ENCODE data around the gene LAPTM5. TPM values are rescaled to one million over a fixed set of nuclear protein-coding genes. Genes with fewer than 3 reads are reported as not detected.
"Not testable (repeated sequence)": the region's sequence is repeated elsewhere in the genome, so short reads cannot be mapped to it uniquely, and the experiment has no call there.

Gene LAPTM5
- total RNA-seq, 1 donor from 2014 or later, result 39.8 TPM

GRCh38 chr1:30768830-30769718 lies 11.5 kb upstream of the LAPTM5 start:
- TF ChIP-seq POLR2AphosphoS5 (IDR thresholded peaks at IDR 0.05; ENCODE audit: insufficient read depth in 1 of 2, low read depth in 1 of 2) (no peak), POLR2A (IDR thresholded peaks at IDR 0.05) (no peak), CTCF (IDR thresholded peaks at IDR 0.05) (no peak)
- no peak overlapping the region for H3K27ac ChIP-seq
- no peaks in the 10 kb centered on the region for H3K27me3 ChIP-seq
- intact Hi-C loops (cut with DNase I), result no loop called here
- no peak overlapping the region for H3K4me3 ChIP-seq
- DNase-seq (ENCODE audit: extremely low spot score in 2 of 2), result no peak
- H3K36me3 ChIP-seq, result no peaks in the 10 kb centered on the region
- no peaks in the 10 kb centered on the region for H3K4me1 ChIP-seq
- H3K9me3 ChIP-seq, result no peaks in the 10 kb centered on the region

- no peak overlapping the region for H3K4me3 ChIP-seq
- no peak for DNase-seq (ENCODE audit: extremely low spot score in 2 of 2)
- H3K9me3 ChIP-seq, result no peaks in the 10 kb centered on the region
- H3K27ac ChIP-seq, result no peak overlapping the region
- intact Hi-C loops (cut with DNase I), result no loop called here
- no peaks in the 10 kb centered on the region for H3K4me1 ChIP-seq
- no peaks in the 10 kb centered on the region for H3K27me3 ChIP-seq
- no peaks in the 10 kb centered on the region for H3K36me3 ChIP-seq
- TF ChIP-seq POLR2A (IDR thresholded peaks at IDR 0.05) (no peak), CTCF (IDR thresholded peaks at IDR 0.05) (no peak), POLR2AphosphoS5 (IDR thresholded peaks at IDR 0.05; ENCODE audit: insufficient read depth in 1 of 2, low read depth in 1 of 2) (no peak)
These were observed 10.7 kb upstream of the LAPTM5 start for GRCh38 chr1:30768159-30768829.

GRCh38 chr1:30766948-30767347 lies 9.4 kb upstream of the LAPTM5 start:
- H3K4me3 ChIP-seq; H3K4me1 ChIP-seq; H3K9me3 ChIP-seq; H3K36me3 ChIP-seq; DNase-seq (ENCODE audit: extremely low spot score in 2 of 2); H3K27me3 ChIP-seq; H3K27ac ChIP-seq; intact Hi-C loops (cut with DNase I): not testable (repeated sequence)

- DNase-seq (ENCODE audit: extremely low spot score in 2 of 2), result no peak
- H3K27ac ChIP-seq, result no peak overlapping the region
These were observed 8.2 kb upstream of the LAPTM5 start for GRCh38 chr1:30765556-30766434.

More at GRCh38 chr1:30765556-30766434, 8.2 kb upstream of the LAPTM5 start:
- Histone ChIP-seq H3K27me3 (no peaks in the 10 kb centered on the region), H3K36me3 (no peaks in the 10 kb centered on the region), H3K9me3 (no peaks in the 10 kb centered on the region), H3K4me3 (no peak overlapping the region), H3K4me1 (no peaks in the 10 kb centered on the region)
- intact Hi-C loops (cut with DNase I), result no loop called here
- TF ChIP-seq POLR2AphosphoS5 (IDR thresholded peaks at IDR 0.05; ENCODE audit: insufficient read depth in 1 of 2, low read depth in 1 of 2), result no peak
- no peak for TF ChIP-seq CTCF (IDR thresholded peaks at IDR 0.05)
- no peak for TF ChIP-seq POLR2A (IDR thresholded peaks at IDR 0.05)

All from vagina (tissue), 2 donors.